Measurements from ENCODE around the gene HTR3A.
"Not testable (repeated sequence)": the region's sequence is repeated elsewhere in the genome, so short reads cannot be mapped to it uniquely, and the experiment has no call there.

HTR3A gene

GRCh38 chr11:113974741-113975470 lies at the start of gene HTR3A:
Gene HTR3A, plus strand, starts transcription at chr11:113975108. Its CDS starts 218 bp downstream, at chr11:113975326.
- no peak for DNase-seq (ENCODE audit: low read depth in 2 of 2)

DNA sequence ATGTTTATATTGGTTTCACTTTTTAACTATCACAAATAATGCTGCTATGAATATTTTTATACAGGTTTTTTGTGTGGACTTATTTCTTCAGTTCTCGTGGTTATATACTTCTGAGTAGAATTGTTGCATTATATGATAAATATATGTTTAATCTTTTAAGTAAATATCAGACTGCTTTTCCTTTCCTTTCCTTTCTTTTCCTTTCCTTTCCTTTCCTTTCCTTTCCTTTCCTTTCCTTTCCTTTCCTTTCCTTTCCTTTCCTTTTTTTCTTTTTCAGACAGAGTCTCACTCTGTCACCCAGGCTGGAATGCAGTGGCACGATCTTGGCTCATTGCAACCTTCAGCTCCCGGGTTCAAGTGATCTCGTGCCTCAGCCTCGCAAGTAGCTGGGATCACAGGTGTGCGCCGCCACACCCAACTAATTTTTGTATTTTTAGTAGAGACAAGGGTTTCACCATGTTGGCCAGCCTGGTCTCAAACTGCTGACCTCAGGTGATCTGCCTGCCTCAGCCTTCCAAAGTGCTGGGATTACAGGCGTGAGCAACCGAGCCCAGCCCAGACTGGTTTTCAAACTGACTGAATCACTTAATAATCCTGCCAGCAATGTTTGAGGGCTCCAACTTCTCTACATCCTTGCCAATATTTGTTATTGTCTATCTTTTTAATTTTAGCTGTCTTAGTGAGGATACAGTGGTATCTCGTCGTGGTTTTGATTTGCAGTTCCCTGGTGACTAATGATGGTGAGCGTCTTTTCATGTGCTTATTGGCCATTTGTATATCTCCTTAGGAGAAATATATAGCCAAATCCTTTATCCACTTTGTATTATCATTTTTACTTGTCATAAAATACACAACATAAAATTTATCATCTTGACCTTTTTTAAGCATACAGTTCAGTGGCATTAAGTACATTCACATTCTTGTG lies 48.4 kb upstream of the HTR3A start:
- DNase-seq (ENCODE audit: low read depth in 2 of 2): no peak

DNA sequence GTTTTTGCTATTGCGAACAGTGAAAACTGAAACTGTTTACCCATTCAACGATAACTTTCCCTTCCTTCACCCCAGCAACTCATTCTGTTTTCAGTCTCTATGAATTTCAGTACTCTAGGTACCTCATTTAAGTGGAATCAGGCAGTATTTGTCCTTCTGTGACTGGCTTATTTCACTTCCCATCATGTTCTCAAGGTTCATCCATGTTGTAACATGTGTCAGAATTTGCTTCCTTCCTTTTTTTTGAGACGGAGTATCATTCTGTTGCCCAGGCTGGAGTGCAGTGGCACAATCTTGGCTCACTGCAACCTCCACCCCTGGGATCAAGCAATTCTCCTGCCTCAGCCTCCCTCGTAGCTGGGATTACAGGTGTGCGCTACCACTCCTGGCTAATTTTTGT lies 46.6 kb upstream of the HTR3A start:
- no peak for DNase-seq (ENCODE audit: low read depth in 2 of 2)

- no peak for DNase-seq (ENCODE audit: low read depth in 2 of 2)
These were observed 42.1 kb upstream of the HTR3A start for GRCh38 chr11:113932788-113933187.

DNA sequence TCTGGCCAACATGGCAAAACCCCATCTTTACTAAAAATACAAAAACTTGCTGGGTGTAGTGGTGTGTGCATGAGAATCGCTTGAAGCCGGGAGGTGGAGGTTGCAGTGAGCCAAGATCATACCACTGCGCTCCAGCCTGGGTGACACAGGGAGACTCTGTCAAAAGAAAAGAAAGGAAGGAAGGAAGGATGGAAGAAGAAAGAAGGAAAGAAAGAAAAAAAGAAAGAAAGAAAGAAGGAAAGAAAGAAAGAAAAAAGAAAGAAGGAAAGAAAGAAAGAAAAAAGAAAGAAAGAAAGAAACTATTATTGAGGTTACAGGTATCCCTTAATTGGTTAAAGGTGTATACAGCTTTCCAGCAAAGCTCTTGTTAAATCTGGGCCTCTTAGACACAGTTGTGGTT lies 40.7 kb upstream of the HTR3A start:
- not testable (repeated sequence) for DNase-seq (ENCODE audit: low read depth in 2 of 2)

DNA sequence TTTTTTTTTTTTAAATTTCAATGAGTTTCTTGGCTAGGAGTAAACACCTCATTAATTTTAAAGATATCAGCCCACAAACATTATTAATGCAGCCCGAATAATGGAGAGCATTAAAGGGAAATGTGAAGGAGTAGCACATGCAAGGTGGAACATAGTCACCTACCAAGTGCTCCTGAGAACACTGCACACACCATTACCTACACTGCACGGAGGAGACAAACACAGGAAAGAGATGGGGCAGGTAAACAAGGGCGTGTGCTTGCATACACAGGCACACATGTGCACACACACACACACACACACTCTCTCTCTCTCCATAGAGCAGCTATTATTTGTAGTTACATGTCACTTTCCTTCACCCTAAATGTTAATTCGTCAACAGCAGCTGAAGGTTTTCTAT lies 40.1 kb upstream of the HTR3A start:
- DNase-seq (ENCODE audit: low read depth in 2 of 2): no peak

DNA sequence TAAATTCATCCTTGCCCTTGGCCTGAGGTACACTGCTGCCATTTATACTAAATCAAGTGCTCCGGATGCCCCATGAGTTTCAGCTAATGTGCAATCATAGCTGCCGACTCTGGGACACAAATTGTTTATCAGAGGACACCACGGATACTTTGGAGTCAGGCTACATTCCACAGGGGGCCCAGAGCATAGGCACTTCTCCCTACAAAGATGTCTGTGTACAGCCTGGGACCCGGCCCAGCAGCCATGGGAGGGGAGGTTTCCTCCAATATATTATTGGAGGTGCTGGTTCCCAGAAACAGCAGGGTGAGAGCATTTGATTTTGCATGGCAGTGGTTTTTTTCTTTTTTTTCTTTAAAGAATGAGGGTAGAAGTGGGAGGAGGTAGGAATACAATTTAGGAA lies 39.0 kb upstream of the HTR3A start:
- no peak for DNase-seq (ENCODE audit: low read depth in 2 of 2)

GRCh38 chr11:113937918-113938317 lies 37.0 kb upstream of the HTR3A start:
- no peak for DNase-seq (ENCODE audit: low read depth in 2 of 2)

GRCh38 chr11:113942256-113942655 lies 32.7 kb upstream of the HTR3A start:
- DNase-seq (ENCODE audit: low read depth in 2 of 2): no peak

DNA sequence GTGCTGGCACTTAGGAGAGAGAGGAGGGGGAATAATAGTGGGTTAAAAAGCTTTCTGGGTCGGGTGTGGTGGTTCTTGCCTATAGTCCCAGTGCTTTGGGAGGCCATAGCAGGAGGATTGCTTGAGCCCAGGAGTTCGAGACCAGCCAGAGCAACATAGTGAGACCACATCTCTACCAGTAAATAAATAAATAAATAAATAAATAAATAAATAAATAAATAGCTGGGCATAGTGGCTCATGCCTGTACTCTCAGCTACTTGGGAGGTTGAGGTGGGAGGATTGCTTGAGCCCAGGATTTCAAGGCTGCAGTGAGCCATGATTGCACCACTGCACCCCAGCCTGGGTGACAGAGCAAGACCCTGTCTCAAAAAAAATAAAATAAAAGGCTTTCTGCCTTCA lies 28.7 kb upstream of the HTR3A start:
- not testable (repeated sequence) for DNase-seq (ENCODE audit: low read depth in 2 of 2)

DNA sequence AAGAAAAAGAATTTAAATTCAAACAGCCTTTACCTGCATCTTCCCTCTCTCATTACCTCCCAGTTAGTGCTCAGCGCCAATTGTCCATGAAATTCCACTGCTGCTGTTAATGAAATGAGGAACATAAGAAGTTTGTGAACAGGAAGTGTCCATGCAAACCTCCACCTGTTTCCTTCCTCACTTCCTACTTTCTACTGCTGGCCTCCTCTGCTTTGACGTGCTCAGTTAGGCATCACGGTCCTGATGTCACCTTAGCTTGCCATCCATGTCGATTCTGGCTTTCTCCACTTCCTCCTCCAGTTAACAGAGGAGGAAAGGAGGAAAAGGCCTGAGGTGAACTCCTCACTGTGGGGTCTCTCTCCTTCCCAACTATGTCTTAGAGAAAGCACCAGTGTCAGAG lies 26.9 kb upstream of the HTR3A start:
- no peak for DNase-seq (ENCODE audit: low read depth in 2 of 2)

DNA sequence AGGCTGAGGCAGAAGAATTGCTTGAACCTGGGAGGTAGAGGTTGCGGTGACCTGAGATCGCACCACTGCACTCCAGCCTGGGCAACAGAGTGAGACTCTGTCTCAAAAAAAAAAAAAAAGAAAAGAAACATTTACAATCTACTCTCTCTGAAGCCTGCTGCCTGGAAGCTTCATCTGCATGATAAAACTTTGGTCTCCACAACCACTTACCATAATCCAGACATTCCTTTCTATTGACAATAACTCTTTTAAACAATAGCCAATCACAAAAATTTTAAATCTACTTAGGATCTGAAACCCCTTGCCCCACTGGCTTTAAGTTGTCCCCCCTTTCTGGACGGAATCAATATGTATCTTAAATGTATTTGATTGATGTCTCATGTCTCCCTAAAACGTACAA lies 25.0 kb upstream of the HTR3A start:
- DNase-seq (ENCODE audit: low read depth in 2 of 2): no peak

DNA sequence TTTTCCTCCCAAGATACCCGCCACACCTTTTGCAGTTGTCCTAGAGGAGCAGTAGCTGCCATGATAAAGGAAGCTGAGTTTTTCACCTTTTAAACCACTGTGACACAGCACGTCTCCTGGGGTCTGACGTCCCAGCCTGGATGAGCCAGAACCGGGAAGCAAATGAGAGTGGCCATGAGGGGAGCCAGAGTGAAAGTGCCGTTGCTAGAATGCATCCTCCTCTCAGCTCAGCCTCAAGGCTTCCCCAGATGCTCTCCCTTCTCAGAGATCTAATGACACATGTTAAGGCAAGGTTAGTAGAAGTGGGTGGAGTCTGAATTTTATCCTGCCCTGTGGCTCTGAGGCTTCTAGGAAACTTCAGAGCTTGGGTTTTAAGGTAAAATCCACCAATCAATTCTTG lies 23.4 kb upstream of the HTR3A start:
- no peak for DNase-seq (ENCODE audit: low read depth in 2 of 2)

GRCh38 chr11:113952070-113952469 lies 22.8 kb upstream of the HTR3A start:
- no peak for DNase-seq (ENCODE audit: low read depth in 2 of 2)

DNA sequence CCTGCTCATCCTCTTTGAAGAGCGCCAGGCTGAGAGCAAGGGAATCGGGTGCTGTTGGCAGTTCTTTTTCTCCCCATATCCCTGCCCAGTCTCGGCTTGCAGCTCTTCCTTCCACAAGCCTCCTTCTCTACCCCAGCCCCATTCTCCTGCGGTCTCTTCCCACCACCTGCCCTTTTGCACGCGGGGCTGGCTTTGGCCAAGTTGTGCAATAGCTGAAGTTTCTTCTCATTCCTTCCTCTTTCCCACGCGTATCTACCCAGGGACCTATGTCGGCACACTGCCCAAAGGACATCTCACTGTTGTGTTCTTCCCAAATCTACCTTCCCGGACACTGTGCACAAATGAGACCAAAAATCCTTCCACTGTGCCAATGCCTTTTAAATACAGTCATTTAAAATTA lies 22.3 kb upstream of the HTR3A start:
- DNase-seq (ENCODE audit: low read depth in 2 of 2): no peak

DNA sequence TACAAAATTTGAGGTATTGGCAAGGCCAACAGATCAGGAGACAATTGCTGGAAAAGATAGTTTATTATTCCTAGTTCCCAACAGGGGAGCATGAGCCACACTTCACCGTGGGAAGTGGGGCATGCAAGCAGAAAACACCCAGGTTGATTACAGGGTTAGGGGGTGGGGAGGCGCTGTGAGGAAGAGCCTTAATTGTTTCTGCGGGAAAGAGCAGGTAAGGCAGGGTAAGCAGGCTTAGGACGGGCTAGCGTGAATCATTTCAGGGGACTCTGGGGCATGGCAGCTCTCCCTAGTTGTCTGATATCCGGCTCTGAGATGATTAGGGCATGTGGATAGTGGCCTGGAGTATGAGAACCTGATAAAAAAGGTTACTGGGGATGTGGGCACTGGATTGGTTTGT lies 20.7 kb upstream of the HTR3A start:
- DNase-seq (ENCODE audit: low read depth in 2 of 2): no peak

GRCh38 chr11:113956986-113957385 lies 17.9 kb upstream of the HTR3A start:
- DNase-seq (ENCODE audit: low read depth in 2 of 2): no peak

DNA sequence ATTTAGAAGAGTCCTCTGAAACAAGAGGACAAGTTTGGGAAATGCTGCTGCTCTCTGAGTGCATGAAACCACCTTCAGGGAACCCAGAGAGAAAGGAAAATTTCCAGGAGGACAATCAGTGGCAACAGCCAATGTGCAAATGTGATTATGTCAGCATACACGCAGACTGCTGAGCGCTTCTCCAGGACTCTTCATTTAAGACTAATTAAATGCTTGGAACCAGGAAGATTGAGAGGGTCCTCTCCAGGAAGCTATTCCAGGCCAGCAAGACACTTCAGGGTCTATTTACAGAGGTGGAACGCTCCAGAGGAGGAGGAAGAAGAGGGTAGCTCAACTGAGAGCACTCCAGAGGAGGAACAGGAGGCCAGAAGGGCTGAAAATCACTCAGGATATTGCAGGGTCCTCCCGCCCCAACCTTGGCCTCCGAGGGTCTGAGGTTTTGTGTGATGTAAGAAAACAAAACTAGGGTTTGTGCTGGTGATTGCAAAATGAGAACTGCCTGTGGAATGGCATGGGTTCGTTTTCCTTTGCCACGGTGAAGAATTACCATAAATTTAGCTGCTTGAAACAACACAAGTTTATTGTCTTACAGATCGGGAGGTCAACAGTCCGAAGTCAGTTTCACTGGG lies 14.1 kb upstream of the HTR3A start:
- DNase-seq (ENCODE audit: low read depth in 2 of 2): no peak

- no peak for DNase-seq (ENCODE audit: low read depth in 2 of 2)
These were observed 7.5 kb upstream of the HTR3A start for GRCh38 chr11:113967361-113967760.

- DNase-seq (ENCODE audit: low read depth in 2 of 2): no peak
These were observed 3.3 kb upstream of the HTR3A start for GRCh38 chr11:113971506-113972195.

GRCh38 chr11:113977071-113977490 lies 2.2 kb downstream of the HTR3A start:
- no peak for DNase-seq (ENCODE audit: low read depth in 2 of 2)

GRCh38 chr11:113977701-113978100 lies 2.8 kb downstream of the HTR3A start:
- DNase-seq (ENCODE audit: low read depth in 2 of 2): no peak

All from stimulated activated CD8-positive, alpha-beta memory T cell treated with anti-CD3 and anti-CD28 coated beads, Interleukin-15, amount 100 ng/mL, for 48 hours (primary cell).